Right cardiac atrium (tissue), 5 donors: ENCODE data around the gene BCR. TPM values are rescaled to one million over a fixed set of nuclear protein-coding genes. Genes with fewer than 3 reads are reported as not detected.

Experiments used
- ATAC-seq, 2 donors: fragments of 200-7000 bp; cut with Tn5 transposase; one replicate each; pipeline versions ENCODE4 v1.8.0 to v1.9.1; 2020; ENCODE audit warnings: moderate library complexity in 2 of 2, mild to moderate bottlenecking in 1 of 2
- DNase-seq, 3 donors: peaks; one replicate each; pipeline ENCODE4 v3.0.0-alpha.2; 2020
- H3K27ac ChIP-seq: one replicate; pipeline ENCODE4 v1.5.1; 2013; ENCODE audit warnings: mild to moderate bottlenecking, low read length, control low read depth, moderate library complexity
- H3K27me3 ChIP-seq: one replicate; pipeline ENCODE4 v1.6.1; 2013; ENCODE audit not compliant: control insufficient read depth, insufficient read depth
- H3K4me1 ChIP-seq: one replicate; pipeline ENCODE4 v1.6.1; 2013; ENCODE audit warnings: low read length; ENCODE audit not compliant: control insufficient read depth, insufficient read depth
- H3K4me3 ChIP-seq: one replicate; pipeline ENCODE4 v1.5.1; 2013; ENCODE audit warnings: low read length, control low read depth
- H3K9me3 ChIP-seq: one replicate; pipeline ENCODE4 v1.6.1; 2013; ENCODE audit warnings: low read length; ENCODE audit not compliant: control insufficient read depth
- WGBS: extraction: QIAGEN DNeasy Blood & Tissue Kit; methylation state at CpG from one replicate; pipeline ENCODE4 v1.1.7; 2013; 5-methylcytosine and 5-hydroxymethylcytosine counted together
- intact Hi-C, 4 donors: fragments of 100-400 bp; cut with DNase I; formaldehyde crosslinking; loops; one replicate each; pipeline versions ENCODE4 v1.11.0 to v1.14.0; 2022 to 2023
- polyA plus RNA-seq: library from polyadenylated mRNA; stranded (reverse); fragments of 200-250 nt; gene quantifications from one replicate; pipeline ENCODE4 v1.2.3, GENCODE V29; 2013
- total RNA-seq, 4 donors: library from RNA; stranded (reverse); fragmentation: NEBNext Ultra II Directional; extraction: Animal tissue kit (Norgen Biotek cat#: 25700); gene quantifications; one replicate each; pipeline ENCODE4 v1.2.1, GENCODE V29; 2021
- donor health status: healthy with polysubstance abuse.
- donor health status: DM: no; HTN: yes; CAD: no.
- donor health status: DM: no; HTN: no; CAD: no.
- donor health status: DM: no; HTN: yes; CAD: no; lungs with severe emphysema.
- donor health status: DM: yes; HTN: yes; CAD: no.

BCR gene
- total and polyA plus RNA-seq, 5 donors: 18.3 to 48.0 (median 36.3) TPM

- WGBS: 69% methylated on average over 1 of the region's 1 CpG
- Histone ChIP-seq H3K27me3 (no peaks in the 10 kb centered on the region), H3K27ac (peak overlapping the region; percentile 71), H3K4me1 (peaks cover 42% of the 10 kb centered on the region), H3K9me3 (no peaks in the 10 kb centered on the region), H3K4me3 (no peak overlapping the region)
- no peak for ATAC-seq
- intact Hi-C loops: loop anchor here in 1 of 4 donors (5.0 kb wide), 1 partner anchor 50 kb away; no protein-coding TSS in a partner anchor
- peak in 1 of 3 donors; percentile 3 for DNase-seq
Observed at GRCh38 chr22:23227380-23227779, 47.1 kb downstream of the BCR start.

- Histone ChIP-seq H3K4me3 (no peak overlapping the region), H3K27me3 (no peaks in the 10 kb centered on the region), H3K4me1 (peaks cover 38% of the 10 kb centered on the region), H3K9me3 (no peaks in the 10 kb centered on the region), H3K27ac (no peak overlapping the region)
- 98% methylated on average over 2 of the region's 2 CpGs for WGBS
- no peak for ATAC-seq
- DNase-seq: no peak
- intact Hi-C loops: loop anchor here in 1 of 4 donors (5.0 kb wide), 1 partner anchor 49 kb away; no protein-coding TSS in a partner anchor
Observed at GRCh38 chr22:23228503-23228902, 48.2 kb downstream of the BCR start.

GRCh38 chr22:23229646-23230045 is 49.3 kb downstream of the BCR start:
- Histone ChIP-seq H3K27ac (no peak overlapping the region), H3K9me3 (no peaks in the 10 kb centered on the region), H3K27me3 (no peaks in the 10 kb centered on the region), H3K4me3 (no peak overlapping the region), H3K4me1 (peaks cover 28% of the 10 kb centered on the region)
- ATAC-seq (no peak), DNase-seq (peak in 1 of 3 donors; percentile 14)
- intact Hi-C loops: loop anchor here in 3 of 4 donors (5.0 to 10.0 kb wide), 2 partner anchors 45 to 48 kb away; partner anchors contain the start of gene BCR (in 2 of the 3)
- 90% methylated on average over 4 of the region's 4 CpGs for WGBS

GRCh38 chr22:23230348-23231068 is 50.2 kb downstream of the BCR start:
- DNase-seq (peak in 2 of 3 donors; percentile 30 to 35), ATAC-seq (no peak)
- H3K9me3 ChIP-seq: no peaks in the 10 kb centered on the region
- H3K4me3 ChIP-seq: no peak overlapping the region
- WGBS: 96% methylated on average over 10 of the region's 10 CpGs
- intact Hi-C loops: loop anchor here in 2 of 4 donors (10.0 kb wide), 1 partner anchor 46 kb away; the partner anchor contains the start of gene BCR (in 2 of the 2)
- no peaks in the 10 kb centered on the region for H3K27me3 ChIP-seq
- no peak overlapping the region for H3K27ac ChIP-seq
- H3K4me1 ChIP-seq: peaks cover 19% of the 10 kb centered on the region

- DNase-seq: peak in 2 of 3 donors; percentile 20 to 39
- H3K4me3 ChIP-seq: no peak overlapping the region
- peaks cover 18% of the 10 kb centered on the region for H3K4me1 ChIP-seq
- H3K9me3 ChIP-seq: no peaks in the 10 kb centered on the region
- no peaks in the 10 kb centered on the region for H3K27me3 ChIP-seq
- peak in 1 of 2 donors; percentile 34 for ATAC-seq
- 92% methylated on average over 5 of the region's 5 CpGs for WGBS
- intact Hi-C loops: loop anchor here in 2 of 4 donors (10.0 kb wide), 1 partner anchor 47 kb away; the partner anchor contains the start of gene BCR (in 2 of the 2)
- no peak overlapping the region for H3K27ac ChIP-seq
Observed at GRCh38 chr22:23231471-23232093, 51.3 kb downstream of the BCR start.

- H3K9me3 ChIP-seq: no peaks in the 10 kb centered on the region
- peaks cover 19% of the 10 kb centered on the region for H3K4me1 ChIP-seq
- ATAC-seq: no peak
- H3K27ac ChIP-seq: no peak overlapping the region
- no peak overlapping the region for H3K4me3 ChIP-seq
- no peaks in the 10 kb centered on the region for H3K27me3 ChIP-seq
- DNase-seq: peak in 2 of 3 donors; percentile 25 to 28
- intact Hi-C loops: loop anchor here in 2 of 4 donors (10.0 kb wide), 1 partner anchor 47 kb away; the partner anchor contains the start of gene BCR (in 2 of the 2)
- WGBS: 98% methylated on average over 9 of the region's 9 CpGs
Observed at GRCh38 chr22:23232094-23232905, 52.0 kb downstream of the BCR start.

GRCh38 chr22:23233084-23233531 is 52.8 kb downstream of the BCR start:
- intact Hi-C loops: loop anchor here in 2 of 4 donors (10.0 kb wide), 1 partner anchor 48 kb away; the partner anchor contains the start of gene BCR (in 2 of the 2)
- H3K9me3 ChIP-seq: no peaks in the 10 kb centered on the region
- no peaks in the 10 kb centered on the region for H3K27me3 ChIP-seq
- no peak overlapping the region for H3K27ac ChIP-seq
- peak; percentile 77 to 89 (median 78) for DNase-seq
- H3K4me1 ChIP-seq: peaks cover 20% of the 10 kb centered on the region
- H3K4me3 ChIP-seq: no peak overlapping the region
- ATAC-seq: peak; percentile 36 to 54
- WGBS: 63% methylated on average over 11 of the region's 11 CpGs

- ATAC-seq: peak in 1 of 2 donors; percentile 33
- intact Hi-C loops: loop anchor here in 3 of 4 donors (2.0 to 10.0 kb wide), 2 partner anchors 49 to 51 kb away; partner anchors contain the start of gene BCR (in 2 of the 3)
Observed at GRCh38 chr22:23233752-23234408, 53.6 kb downstream of the BCR start.

GRCh38 chr22:23234409-23235161 is 54.3 kb downstream of the BCR start:
- intact Hi-C loops: loop anchor here in 3 of 4 donors (2.0 to 10.0 kb wide), 2 partner anchors 50 to 52 kb away; partner anchors contain the start of gene BCR (in 2 of the 3)
- 97% methylated on average over 19 of the region's 19 CpGs for WGBS

More at GRCh38 chr22:23233752-23234408, 53.6 kb downstream of the BCR start:
- DNase-seq: peak; percentile 56 to 71 (median 58)
- no peaks in the 10 kb centered on the region for H3K27me3 ChIP-seq
- H3K9me3 ChIP-seq: no peaks in the 10 kb centered on the region
- no peak overlapping the region for H3K4me3 ChIP-seq
- 73% methylated on average over 10 of the region's 10 CpGs for WGBS
- H3K27ac ChIP-seq: no peak overlapping the region
- peaks cover 20% of the 10 kb centered on the region for H3K4me1 ChIP-seq

More at GRCh38 chr22:23234409-23235161, 54.3 kb downstream of the BCR start:
- H3K27ac ChIP-seq: no peak overlapping the region
- no peaks in the 10 kb centered on the region for H3K9me3 ChIP-seq
- DNase-seq (peak in 2 of 3 donors; percentile 8 to 50), ATAC-seq (no peak)
- peaks cover 21% of the 10 kb centered on the region for H3K4me1 ChIP-seq
- no peaks in the 10 kb centered on the region for H3K27me3 ChIP-seq
- H3K4me3 ChIP-seq: no peak overlapping the region
